HG03378 (cell line): ENCODE data around the gene UGDH.

Experiments
- ATAC-seq: cut with Tn5 transposase; IDR thresholded peaks from one replicate; pipeline ENCODE4 v1.9.1; 2021; ENCODE audit warnings: mild to moderate bottlenecking, moderate library complexity; ENCODE audit not compliant: unreplicated experiment

Gene UGDH

GRCh38 chr4:39453738-39454137, 73.5 kb downstream of the UGDH start:
- ATAC-seq = no peak

DNA sequence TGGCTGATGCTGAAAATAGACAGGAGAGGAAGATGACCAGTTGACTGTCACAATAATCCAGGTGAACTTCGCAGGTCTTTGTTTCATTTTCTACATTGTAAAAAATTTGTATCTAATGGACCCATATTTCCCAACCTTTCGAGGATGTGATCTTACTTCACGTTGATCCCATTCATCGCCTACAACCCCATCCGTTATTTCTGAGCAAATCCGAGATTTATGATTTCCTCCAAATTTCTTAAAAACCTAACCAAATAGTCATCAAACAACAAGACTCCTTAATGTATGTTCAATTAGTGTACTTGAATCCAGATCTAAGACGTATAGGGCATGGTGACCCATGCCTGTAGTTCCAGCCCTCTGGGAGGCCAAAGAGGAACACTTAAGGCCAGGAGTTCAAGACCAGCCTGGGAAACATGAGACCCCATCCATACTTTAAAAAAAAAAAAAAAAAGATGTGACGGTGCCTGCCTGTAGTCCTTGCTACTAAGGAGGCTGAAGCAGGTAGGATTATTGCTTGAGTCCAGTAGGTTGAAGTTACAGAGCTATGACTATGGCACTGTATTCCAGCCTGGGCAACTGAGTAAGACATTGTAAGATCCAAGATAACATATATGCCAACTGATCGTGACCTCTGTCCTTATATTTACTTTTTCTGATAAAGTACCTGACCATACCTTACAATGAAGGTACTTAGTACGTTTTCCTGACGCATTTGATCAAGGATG, 74.2 kb downstream of the UGDH start:
- ATAC-seq = no peak

GRCh38 chr4:39452153-39452859, 74.9 kb downstream of the UGDH start:
- ATAC-seq = no peak

- ATAC-seq = no peak
Observed at GRCh38 chr4:39451423-39452023, 75.7 kb downstream of the UGDH start.

DNA sequence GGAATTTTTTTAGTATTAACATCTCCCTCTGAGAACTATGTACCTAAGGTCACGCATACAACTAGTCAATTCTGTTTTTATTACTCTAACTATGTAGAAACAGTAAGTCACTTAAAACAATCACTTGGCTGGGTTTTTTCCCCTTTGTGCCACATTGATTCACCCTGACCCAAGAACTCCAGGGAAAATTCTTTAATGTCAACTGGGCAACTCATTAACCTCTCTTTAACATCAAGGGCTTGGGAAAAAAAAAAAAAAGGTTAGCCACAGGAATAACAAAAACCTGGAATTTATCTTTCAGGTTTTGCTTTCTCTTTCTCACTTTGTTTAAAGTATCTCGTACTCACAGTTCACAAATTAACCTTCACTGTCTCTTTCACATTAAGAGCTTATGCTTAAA, 76.6 kb downstream of the UGDH start:
- ATAC-seq = no peak
